ENCODE results near the gene NOXO1. TPM values are rescaled to one million over a fixed set of nuclear protein-coding genes. Genes with fewer than 3 reads are reported as not detected.

Gene NOXO1
- total RNA-seq, 1 donor from 2014 or later, result 0.42 TPM

GRCh38 chr16:2023092-2024031, 42.1 kb upstream of the NOXO1 start:
- peaks cover 39% of the 10 kb centered on the region for H3K27me3 Mint-ChIP-seq (ENCODE audit: low read depth)
- peak overlapping the region; percentile 74 for H3K27ac Mint-ChIP-seq
- no peaks in the 10 kb centered on the region for H3K9me3 Mint-ChIP-seq
- DNase-seq (ENCODE audit: low spot score in 2 of 2, unreplicated experiment in 2 of 2), result peak; percentile 95 to 98
- peaks cover 27% of the 10 kb centered on the region for H3K4me1 Mint-ChIP-seq
- TF ChIP-seq CTCF (IDR thresholded peaks at IDR 0.05; ENCODE audit: unreplicated experiment), result peak; percentile 99
- peak overlapping the region; percentile 69 for H3K4me3 Mint-ChIP-seq
- H3K36me3 Mint-ChIP-seq, result no peaks in the 10 kb centered on the region

GRCh38 chr16:2022723-2023091, 41.4 kb upstream of the NOXO1 start:
- H3K4me3 Mint-ChIP-seq, result peak overlapping the region; percentile 67
- DNase-seq (ENCODE audit: low spot score in 2 of 2, unreplicated experiment in 2 of 2), result peak in 1 of 2 experiments; percentile 63
- peaks cover 23% of the 10 kb centered on the region for H3K4me1 Mint-ChIP-seq
- no peak for TF ChIP-seq CTCF (IDR thresholded peaks at IDR 0.05; ENCODE audit: unreplicated experiment)
- peaks cover 45% of the 10 kb centered on the region for H3K27me3 Mint-ChIP-seq (ENCODE audit: low read depth)
- no peaks in the 10 kb centered on the region for H3K36me3 Mint-ChIP-seq
- peak overlapping the region; percentile 74 for H3K27ac Mint-ChIP-seq
- no peaks in the 10 kb centered on the region for H3K9me3 Mint-ChIP-seq

- Mint-ChIP-seq H3K9me3 (no peaks in the 10 kb centered on the region), H3K27ac (no peak overlapping the region), H3K36me3 (no peaks in the 10 kb centered on the region), H3K4me1 (peaks cover 19% of the 10 kb centered on the region), H3K27me3 (ENCODE audit: low read depth) (peaks cover 47% of the 10 kb centered on the region), H3K4me3 (peak overlapping the region; percentile 65)
- DNase-seq (ENCODE audit: low spot score in 2 of 2, unreplicated experiment in 2 of 2), result no peak
- no peak for TF ChIP-seq CTCF (IDR thresholded peaks at IDR 0.05; ENCODE audit: unreplicated experiment)
These were observed 38.9 kb upstream of the NOXO1 start for GRCh38 chr16:2019921-2020831.

- Mint-ChIP-seq H3K27me3 (ENCODE audit: low read depth) (peaks cover 47% of the 10 kb centered on the region), H3K9me3 (no peaks in the 10 kb centered on the region), H3K4me1 (peaks cover 19% of the 10 kb centered on the region), H3K36me3 (no peaks in the 10 kb centered on the region), H3K27ac (no peak within 1 kb of the TSS), H3K4me3 (peak within 1 kb of the TSS; percentile 65)
- no peak for DNase-seq (ENCODE audit: low spot score in 2 of 2, unreplicated experiment in 2 of 2)
- TF ChIP-seq CTCF (IDR thresholded peaks at IDR 0.05; ENCODE audit: unreplicated experiment), result no peak
These were observed 38.2 kb upstream of the NOXO1 start, which contains the start of gene NPW for GRCh38 chr16:2019518-2019920. Gene NPW (plus strand): TSS chr16:2019785.

- Mint-ChIP-seq H3K4me1 (peaks cover 4% of the 10 kb centered on the region), H3K27me3 (ENCODE audit: low read depth) (peaks cover 34% of the 10 kb centered on the region), H3K36me3 (no peaks in the 10 kb centered on the region), H3K27ac (no peak overlapping the region), H3K4me3 (no peak overlapping the region), H3K9me3 (no peaks in the 10 kb centered on the region)
- no peak for DNase-seq (ENCODE audit: low spot score in 2 of 2, unreplicated experiment in 2 of 2)
- peak; percentile 22 for TF ChIP-seq CTCF (IDR thresholded peaks at IDR 0.05; ENCODE audit: unreplicated experiment)
These were observed 35.2 kb upstream of the NOXO1 start for GRCh38 chr16:2016407-2016922.
